DND-41 (cell line): ENCODE measurements around the gene DOK6.

Experiments used
- ATAC-seq: fragments of 200-7000 bp; cut with Tn5 transposase; 3 replicates; pipeline ENCODE4 v1.9.1; 2021; ENCODE audit warnings: low read depth; ENCODE audit not compliant: insufficient read depth
- DNase-seq: peaks from one replicate; pipeline ENCODE4 v3.0.0-alpha.2; 2020
- H2AFZ ChIP-seq: 2 replicates; pipeline ENCODE4 v1.6.0; 2012; ENCODE audit warnings: low read depth, low read length
- H3K27ac ChIP-seq: 2 replicates; pipeline ENCODE4 v1.5.1; 2012; ENCODE audit warnings: low read length, inconsistent platforms
- H3K27me3 ChIP-seq: fragments of 200-600 bp; sonication (generic); 2 replicates; pipeline ENCODE4 v1.6.0; 2012; ENCODE audit warnings: low read length, mild to moderate bottlenecking, inconsistent platforms; ENCODE audit not compliant: insufficient read depth, poor library complexity
- H3K36me3 ChIP-seq: 2 replicates; pipeline ENCODE4 v1.5.1; 2012; ENCODE audit warnings: low read length, inconsistent platforms; ENCODE audit not compliant: insufficient read depth
- H3K4me1 ChIP-seq: 2 replicates; pipeline ENCODE4 v1.5.1; 2012; ENCODE audit warnings: mild to moderate bottlenecking, low read length; ENCODE audit not compliant: insufficient read depth
- H3K4me2 ChIP-seq: 2 replicates; pipeline ENCODE4 v1.6.0; 2012; ENCODE audit warnings: mild to moderate bottlenecking, moderate library complexity, low read length, inconsistent platforms; ENCODE audit not compliant: insufficient read depth
- H3K4me3 ChIP-seq, 2 experiments: fragments of 200-600 bp in 1 of 2; shearing (Covaris generic) in 1 of 2; 2 replicates each; pipeline ENCODE4 v1.5.1; 2012 to 2016; ENCODE audit warnings: inconsistent platforms in 2 of 2, low read length in 2 of 2, mild to moderate bottlenecking in 2 of 2, low read depth in 1 of 2, moderate library complexity in 1 of 2
- H3K79me2 ChIP-seq: 2 replicates; pipeline ENCODE4 v1.6.0; 2012; ENCODE audit warnings: low read length, inconsistent platforms; ENCODE audit not compliant: insufficient read depth
- H3K9ac ChIP-seq: 2 replicates; pipeline ENCODE4 v1.6.0; 2012; ENCODE audit warnings: low read depth, mild to moderate bottlenecking, inconsistent platforms, low read length, moderate library complexity
- H3K9me3 ChIP-seq: 2 replicates; pipeline ENCODE4 v1.5.1; 2012; ENCODE audit warnings: low read length, moderate library complexity, mild to moderate bottlenecking, inconsistent platforms; ENCODE audit not compliant: insufficient read depth, severe bottlenecking
- H4K20me1 ChIP-seq: 2 replicates; pipeline ENCODE4 v1.6.0; 2012; ENCODE audit warnings: low read length; ENCODE audit not compliant: insufficient read depth
- CTCF ChIP-seq: IDR thresholded peaks from 2 replicates; pipeline ENCODE4 v1.5.1; 2012; ENCODE audit warnings: borderline replicate concordance, low read length, moderate library complexity, mild to moderate bottlenecking; ENCODE audit not compliant: poor library complexity, severe bottlenecking; ENCODE audit errors: extremely low read depth
- EZH2 ChIP-seq: IDR thresholded peaks from 3 replicates; pipeline ENCODE4 v1.6.1; 2012; ENCODE audit warnings: borderline replicate concordance, low read depth, mild to moderate bottlenecking, moderate library complexity, low read length, inconsistent platforms; ENCODE audit not compliant: severe bottlenecking

DOK6 gene

GRCh38 chr18:69691008-69691760 is 290.5 kb downstream of the DOK6 start:
- Histone ChIP-seq H3K27me3 (no peaks in the 10 kb centered on the region), H3K27ac (no peak overlapping the region), H3K79me2 (no peaks in the 10 kb centered on the region), H3K9me3 (no peaks in the 10 kb centered on the region), H3K9ac (no peak overlapping the region), H4K20me1 (no peaks in the 10 kb centered on the region), H3K36me3 (no peaks in the 10 kb centered on the region), H2AFZ (no peak overlapping the region), H3K4me3 (no peak overlapping the region), H3K4me1 (no peaks in the 10 kb centered on the region), H3K4me2 (no peak overlapping the region)
- no peak for TF ChIP-seq EZH2
- no peak for TF ChIP-seq CTCF
- DNase-seq (no peak), ATAC-seq (no peak)

GRCh38 chr18:69697069-69697468 is 296.4 kb downstream of the DOK6 start:
- ATAC-seq = no peak
- no peaks in the 10 kb centered on the region for H3K4me1 ChIP-seq
- no peaks in the 10 kb centered on the region for H3K27me3 ChIP-seq
- H3K36me3 ChIP-seq = no peaks in the 10 kb centered on the region
- H3K27ac ChIP-seq = no peak overlapping the region
- H3K4me2 ChIP-seq = no peak overlapping the region
- H3K9ac ChIP-seq = no peak overlapping the region
- DNase-seq = no peak
- H3K9me3 ChIP-seq = no peaks in the 10 kb centered on the region
- no peaks in the 10 kb centered on the region for H4K20me1 ChIP-seq
- H2AFZ ChIP-seq = no peak overlapping the region
- TF ChIP-seq CTCF (no peak), EZH2 (no peak)
- H3K79me2 ChIP-seq = no peaks in the 10 kb centered on the region
- H3K4me3 ChIP-seq = no peak overlapping the region

- TF ChIP-seq CTCF = no peak
- no peak for TF ChIP-seq EZH2
- no peak for ATAC-seq
- H3K79me2 ChIP-seq = no peaks in the 10 kb centered on the region
Measured at GRCh38 chr18:69697689-69698088, 297.0 kb downstream of the DOK6 start.

GRCh38 chr18:69701305-69701704 is 300.6 kb downstream of the DOK6 start:
- H3K9me3 ChIP-seq = no peaks in the 10 kb centered on the region
- H3K4me3 ChIP-seq = no peak overlapping the region
- ATAC-seq (no peak), DNase-seq (no peak)
- H3K27me3 ChIP-seq = no peaks in the 10 kb centered on the region
- no peaks in the 10 kb centered on the region for H3K79me2 ChIP-seq
- no peaks in the 10 kb centered on the region for H3K36me3 ChIP-seq
- no peak overlapping the region for H3K9ac ChIP-seq
- no peaks in the 10 kb centered on the region for H4K20me1 ChIP-seq
- H3K4me2 ChIP-seq = no peak overlapping the region
- TF ChIP-seq CTCF = no peak
- no peak for TF ChIP-seq EZH2
- no peak overlapping the region for H2AFZ ChIP-seq
- no peaks in the 10 kb centered on the region for H3K4me1 ChIP-seq
- H3K27ac ChIP-seq = no peak overlapping the region

More at GRCh38 chr18:69697689-69698088, 297.0 kb downstream of the DOK6 start:
- Histone ChIP-seq H3K9me3 (no peaks in the 10 kb centered on the region), H3K36me3 (no peaks in the 10 kb centered on the region), H4K20me1 (no peaks in the 10 kb centered on the region), H3K4me3 (no peak overlapping the region), H2AFZ (no peak overlapping the region), H3K9ac (no peak overlapping the region), H3K27me3 (no peaks in the 10 kb centered on the region), H3K4me1 (no peaks in the 10 kb centered on the region), H3K4me2 (no peak overlapping the region), H3K27ac (no peak overlapping the region)
- no peak for DNase-seq
